Mesendoderm (in vitro differentiated cells): Measurements from ENCODE around the gene FARSA.

Experiments used
- DNase-seq: peaks from one replicate; pipeline ENCODE4 v3.0.0; 2013
- H2AK5ac ChIP-seq: 2 replicates; pipeline ENCODE4 v1.6.1; 2013; ENCODE audit warnings: low read length, inconsistent platforms
- H2BK120ac ChIP-seq: 2 replicates; pipeline ENCODE4 v1.6.1; 2013; ENCODE audit warnings: low read depth, mild to moderate bottlenecking, low read length, moderate library complexity, mixed read lengths
- H2BK15ac ChIP-seq: replicated peaks from 2 replicates; pipeline ENCODE4 v1.6.1; 2013; ENCODE audit warnings: low read depth, mild to moderate bottlenecking, moderate library complexity
- H2BK5ac ChIP-seq: 2 replicates; pipeline ENCODE4 v1.6.1; 2013; ENCODE audit warnings: low read length, inconsistent platforms
- H3K18ac ChIP-seq: 2 replicates; pipeline ENCODE4 v1.6.1; 2013; ENCODE audit warnings: mild to moderate bottlenecking, low read length, mixed read lengths
- H3K23ac ChIP-seq: one replicate; pipeline ENCODE4 v1.6.1; 2013; ENCODE audit warnings: low read length
- H3K27ac ChIP-seq: 2 replicates; pipeline ENCODE4 v1.5.1; 2013; ENCODE audit warnings: low read depth, mild to moderate bottlenecking, inconsistent platforms, low read length, moderate library complexity
- H3K27me3 ChIP-seq: 2 replicates; pipeline ENCODE4 v1.6.1; 2013; ENCODE audit warnings: low read length, control low read depth, mild to moderate bottlenecking, inconsistent platforms; ENCODE audit not compliant: insufficient read depth, poor library complexity
- H3K36me3 ChIP-seq: 2 replicates; pipeline ENCODE4 v1.6.1; 2013; ENCODE audit warnings: low read length, inconsistent platforms; ENCODE audit not compliant: control insufficient read depth, insufficient read depth
- H3K4ac ChIP-seq: one replicate; pipeline ENCODE4 v1.6.1; 2013; ENCODE audit warnings: low read depth, mild to moderate bottlenecking, low read length, moderate library complexity
- H3K4me1 ChIP-seq: 2 replicates; pipeline ENCODE4 v1.6.1; 2013; ENCODE audit warnings: low read depth, low read length, inconsistent platforms; ENCODE audit not compliant: control insufficient read depth
- H3K4me2 ChIP-seq: 2 replicates; pipeline ENCODE4 v1.6.1; 2013; ENCODE audit warnings: low read length
- H3K4me3 ChIP-seq: 2 replicates; pipeline ENCODE4 v1.5.1; 2013; ENCODE audit warnings: mild to moderate bottlenecking, low read length
- H3K56ac ChIP-seq: one replicate; pipeline ENCODE4 v1.6.1; 2013; ENCODE audit warnings: low read length
- H3K79me1 ChIP-seq: 2 replicates; pipeline ENCODE4 v1.6.1; 2013; ENCODE audit warnings: low read length, inconsistent platforms
- H3K79me2 ChIP-seq: 2 replicates; pipeline ENCODE4 v1.6.1; 2013; ENCODE audit warnings: mild to moderate bottlenecking, low read length; ENCODE audit not compliant: control insufficient read depth, insufficient read depth
- H3K9ac ChIP-seq: 2 replicates; pipeline ENCODE4 v1.6.1; 2013; ENCODE audit warnings: low read length, inconsistent platforms
- H4K5ac ChIP-seq: one replicate; pipeline ENCODE4 v1.6.1; 2013; ENCODE audit warnings: low read length
- H4K8ac ChIP-seq: one replicate; pipeline ENCODE4 v1.6.1; 2013; ENCODE audit warnings: low read depth, mild to moderate bottlenecking, control low read depth, low read length, moderate library complexity
- WGBS: extraction: QIAGEN DNeasy Blood & Tissue Kit; methylation state at CpG from one replicate; pipeline ENCODE4 v1.1.7; 2013; ENCODE audit warnings: low lambda C conversion rate, missing lambda C conversion rate; ENCODE audit not compliant: insufficient coverage; ENCODE audit errors: extremely low coverage; 5-methylcytosine and 5-hydroxymethylcytosine counted together

FARSA gene

GRCh38 chr19:12943437-12944044, 10.0 kb upstream of the FARSA start:
- Histone ChIP-seq H3K79me1 (peaks cover 22% of the 10 kb centered on the region), H3K4ac (no peak overlapping the region), H3K9ac (no peak overlapping the region), H3K18ac (no peak overlapping the region), H4K5ac (no peak overlapping the region), H3K27me3 (no peaks in the 10 kb centered on the region), H3K56ac (no peak overlapping the region), H3K36me3 (peaks cover 19% of the 10 kb centered on the region), H2BK15ac (no peak overlapping the region), H3K79me2 (peaks cover 38% of the 10 kb centered on the region), H2AK5ac (no peak overlapping the region), H3K23ac (no peak overlapping the region), H4K8ac (no peak overlapping the region), H3K27ac (no peak overlapping the region), H2BK120ac (no peak overlapping the region), H3K4me3 (no peak overlapping the region), H3K4me1 (peaks cover 2% of the 10 kb centered on the region), H3K4me2 (no peak overlapping the region), H2BK5ac (no peak overlapping the region)
- DNase-seq, result no peak
- no CpG with 5 or more reads among the region's 18 CpGs for WGBS

- H3K79me2 ChIP-seq, result peaks cover 26% of the 10 kb centered on the region
- H3K9ac ChIP-seq, result peak overlapping the region; percentile 98
- WGBS, result no CpG with 5 or more reads among the region's 2 CpGs
- no peak overlapping the region for H3K27ac ChIP-seq
- H3K79me1 ChIP-seq, result peaks cover 17% of the 10 kb centered on the region
- H3K56ac ChIP-seq, result peak overlapping the region; percentile 3
- H3K23ac ChIP-seq, result no peak overlapping the region
- DNase-seq, result no peak
- H3K4me2 ChIP-seq, result no peak overlapping the region
- no peak overlapping the region for H4K8ac ChIP-seq
- H3K4me3 ChIP-seq, result no peak overlapping the region
- no peak overlapping the region for H2BK120ac ChIP-seq
- H2BK15ac ChIP-seq, result no peak overlapping the region
- H3K4me1 ChIP-seq, result peaks cover 2% of the 10 kb centered on the region
- H3K18ac ChIP-seq, result no peak overlapping the region
- H4K5ac ChIP-seq, result no peak overlapping the region
- peaks cover 19% of the 10 kb centered on the region for H3K36me3 ChIP-seq
- no peaks in the 10 kb centered on the region for H3K27me3 ChIP-seq
- H3K4ac ChIP-seq, result no peak overlapping the region
- no peak overlapping the region for H2BK5ac ChIP-seq
- no peak overlapping the region for H2AK5ac ChIP-seq
These were observed 7.4 kb upstream of the FARSA start for GRCh38 chr19:12940897-12941296.

DNA sequence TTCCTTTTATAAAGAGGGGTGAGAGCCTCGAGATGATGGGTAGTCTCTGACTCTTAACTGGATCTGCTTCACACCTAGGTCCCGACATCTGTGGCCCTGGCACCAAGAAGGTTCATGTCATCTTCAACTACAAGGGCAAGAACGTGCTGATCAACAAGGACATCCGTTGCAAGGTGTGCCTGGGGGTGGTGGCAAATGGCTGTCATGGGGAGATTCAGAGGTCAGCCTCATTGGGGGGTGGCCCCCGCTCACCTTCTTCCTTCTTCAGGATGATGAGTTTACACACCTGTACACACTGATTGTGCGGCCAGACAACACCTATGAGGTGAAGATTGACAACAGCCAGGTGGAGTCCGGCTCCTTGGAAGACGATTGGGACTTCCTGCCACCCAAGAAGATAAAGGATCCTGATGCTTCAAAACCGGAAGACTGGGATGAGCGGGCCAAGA, 6.5 kb upstream of the FARSA start:
- Histone ChIP-seq H3K18ac (no peak overlapping the region), H3K36me3 (peaks cover 19% of the 10 kb centered on the region), H3K56ac (peak overlapping the region; percentile 51), H3K27me3 (no peaks in the 10 kb centered on the region), H3K23ac (no peak overlapping the region), H4K8ac (no peak overlapping the region), H3K4me2 (peak overlapping the region; percentile 41), H3K4me1 (peaks cover 2% of the 10 kb centered on the region), H3K4me3 (peak overlapping the region; percentile 99), H3K79me1 (peaks cover 17% of the 10 kb centered on the region), H2BK120ac (no peak overlapping the region), H3K4ac (no peak overlapping the region), H2BK15ac (no peak overlapping the region), H3K79me2 (peaks cover 26% of the 10 kb centered on the region), H2AK5ac (no peak overlapping the region), H4K5ac (no peak overlapping the region), H2BK5ac (no peak overlapping the region), H3K9ac (peak overlapping the region; percentile 98), H3K27ac (peak overlapping the region; percentile 4)
- DNase-seq, result no peak
- WGBS, result no CpG with 5 or more reads among the region's 10 CpGs

GRCh38 chr19:12938779-12939601, 5.5 kb upstream of the FARSA start:
- H3K18ac ChIP-seq, result peak overlapping the region; percentile 70
- no peak overlapping the region for H2BK15ac ChIP-seq
- H3K27ac ChIP-seq, result peak overlapping the region; percentile 37
- H3K79me1 ChIP-seq, result peaks cover 17% of the 10 kb centered on the region
- H3K4ac ChIP-seq, result peak overlapping the region; percentile 70
- DNase-seq, result peak; percentile 53
- H4K5ac ChIP-seq, result no peak overlapping the region
- H2BK120ac ChIP-seq, result no peak overlapping the region
- no peak overlapping the region for H2BK5ac ChIP-seq
- WGBS, result no CpG with 5 or more reads among the region's 54 CpGs
- H3K4me2 ChIP-seq, result peak overlapping the region; percentile 41
- H3K4me1 ChIP-seq, result peaks cover 2% of the 10 kb centered on the region
- no peak overlapping the region for H4K8ac ChIP-seq
- peak overlapping the region; percentile 100 for H3K56ac ChIP-seq
- H3K9ac ChIP-seq, result peak overlapping the region; percentile 98
- H3K36me3 ChIP-seq, result peaks cover 18% of the 10 kb centered on the region
- peak overlapping the region; percentile 91 for H3K23ac ChIP-seq
- H3K4me3 ChIP-seq, result peak overlapping the region; percentile 99
- H3K27me3 ChIP-seq, result no peaks in the 10 kb centered on the region
- peaks cover 26% of the 10 kb centered on the region for H3K79me2 ChIP-seq
- peak overlapping the region; percentile 98 for H2AK5ac ChIP-seq

GRCh38 chr19:12937927-12938778, 4.6 kb upstream of the FARSA start, which contains the start of gene CALR:
Gene CALR (plus strand): TSS chr19:12938609. CDS start chr19:12938680, 71 bp downstream.
- Histone ChIP-seq H2BK120ac (no peak within 1 kb of the TSS), H2AK5ac (peak within 1 kb of the TSS; percentile 98), H3K4ac (peak within 1 kb of the TSS; percentile 92), H3K23ac (peak within 1 kb of the TSS; percentile 91), H3K9ac (peak within 1 kb of the TSS; percentile 98), H3K4me3 (peak within 1 kb of the TSS; percentile 99), H3K56ac (peak within 1 kb of the TSS; percentile 100), H3K36me3 (peaks cover 12% of the 10 kb centered on the region), H3K79me2 (peaks cover 29% of the 10 kb centered on the region), H3K4me1 (peaks cover 2% of the 10 kb centered on the region), H3K27me3 (no peaks in the 10 kb centered on the region), H3K79me1 (peaks cover 14% of the 10 kb centered on the region), H3K18ac (peak within 1 kb of the TSS; percentile 70), H4K8ac (no peak within 1 kb of the TSS), H2BK15ac (no peak within 1 kb of the TSS), H4K5ac (peak within 1 kb of the TSS; percentile 27), H3K27ac (peak within 1 kb of the TSS; percentile 37), H3K4me2 (peak within 1 kb of the TSS; percentile 96), H2BK5ac (peak within 1 kb of the TSS; percentile 71)
- peak; percentile 99 for DNase-seq
- WGBS, result no CpG with 5 or more reads among the region's 63 CpGs
